Measurements from ENCODE around the gene BCR.
"Not testable (repeated sequence)": the region's sequence is repeated elsewhere in the genome, so short reads cannot be mapped to it uniquely, and the experiment has no call there.

The BCR gene

DNA sequence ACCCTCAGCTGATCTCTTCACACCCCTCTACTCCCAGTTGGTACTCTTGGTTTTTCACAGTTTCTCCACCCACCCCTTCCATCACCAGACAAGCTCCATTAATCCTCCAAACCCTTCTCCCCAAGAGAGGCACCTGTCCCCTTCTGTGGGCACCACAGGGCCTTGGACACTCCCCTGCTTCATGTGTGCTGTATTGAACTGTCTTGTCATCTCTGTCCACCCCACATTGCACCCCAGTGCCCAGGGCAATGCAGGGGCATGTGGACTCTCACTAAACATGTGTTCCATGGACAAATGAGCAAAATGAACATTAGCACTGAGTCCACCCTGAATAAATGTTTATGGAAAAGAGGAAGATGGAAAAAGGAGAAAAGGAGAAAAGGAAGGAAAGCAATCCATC is 181.4 kb downstream of the BCR start:
- no peak for DNase-seq (ENCODE audit: low read depth in 2 of 3, low spot score in 1 of 3)

DNA sequence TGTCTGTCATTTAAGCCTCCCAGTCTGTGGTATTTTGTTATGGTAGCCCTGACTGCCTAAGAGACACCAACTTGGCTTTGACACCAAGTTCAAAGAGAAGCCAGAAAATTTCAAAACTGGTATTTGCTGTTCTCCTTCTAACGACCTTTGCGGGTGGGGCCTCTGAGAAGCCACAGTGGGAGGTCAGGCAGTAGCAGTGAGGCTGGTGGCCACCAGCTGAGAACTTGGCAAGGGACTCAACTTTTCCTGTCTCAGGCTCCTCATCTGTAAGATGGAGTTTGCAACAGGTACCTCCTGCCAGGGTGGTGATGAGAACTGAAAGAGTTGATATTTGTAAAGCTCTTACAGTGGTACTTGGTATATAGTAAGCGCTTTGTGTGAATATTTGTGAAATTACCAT is 183.4 kb downstream of the BCR start:
- DNase-seq (ENCODE audit: low read depth in 2 of 3, low spot score in 1 of 3) = no peak

DNA sequence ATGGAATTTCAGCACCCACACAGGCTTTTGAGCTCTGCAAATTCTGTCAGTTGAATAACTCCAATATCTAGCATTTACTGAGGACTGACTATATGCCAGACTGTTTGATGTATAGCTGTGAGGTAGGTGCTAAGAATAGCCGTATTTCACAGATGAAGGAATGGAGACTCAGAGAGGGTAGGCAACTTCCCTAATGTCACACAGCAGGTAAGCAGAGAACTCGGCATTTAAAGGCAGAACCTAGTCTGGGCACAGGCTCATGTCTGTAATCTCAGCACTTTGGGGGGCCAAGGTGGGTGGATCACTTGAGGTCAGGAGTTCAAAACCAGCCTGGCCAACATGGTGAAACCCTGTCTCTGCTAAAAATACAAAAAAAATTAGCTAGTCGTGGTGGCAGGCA is 184.1 kb downstream of the BCR start:
- DNase-seq (ENCODE audit: low read depth in 2 of 3, low spot score in 1 of 3) = no peak

DNA sequence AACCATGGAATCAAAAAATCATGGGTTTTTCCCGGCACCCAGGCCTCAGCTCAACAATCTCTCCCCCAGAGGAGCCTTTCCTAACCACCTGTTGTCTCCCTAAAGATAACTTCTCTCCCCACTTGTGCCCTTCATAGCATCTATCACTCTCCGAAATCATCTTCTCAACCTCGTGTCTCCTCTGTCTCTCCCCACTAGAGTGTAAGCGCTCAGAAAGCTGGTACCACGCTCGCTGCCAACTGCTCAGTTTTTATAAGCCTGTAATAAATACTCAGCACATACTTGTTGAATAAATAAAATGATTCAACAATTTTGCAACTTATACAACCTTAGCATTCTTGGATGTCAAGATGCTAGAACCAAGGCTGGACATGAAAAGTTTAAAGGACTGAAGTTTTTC is 185.2 kb downstream of the BCR start:
- no peak for DNase-seq (ENCODE audit: low read depth in 2 of 3, low spot score in 1 of 3)

DNA sequence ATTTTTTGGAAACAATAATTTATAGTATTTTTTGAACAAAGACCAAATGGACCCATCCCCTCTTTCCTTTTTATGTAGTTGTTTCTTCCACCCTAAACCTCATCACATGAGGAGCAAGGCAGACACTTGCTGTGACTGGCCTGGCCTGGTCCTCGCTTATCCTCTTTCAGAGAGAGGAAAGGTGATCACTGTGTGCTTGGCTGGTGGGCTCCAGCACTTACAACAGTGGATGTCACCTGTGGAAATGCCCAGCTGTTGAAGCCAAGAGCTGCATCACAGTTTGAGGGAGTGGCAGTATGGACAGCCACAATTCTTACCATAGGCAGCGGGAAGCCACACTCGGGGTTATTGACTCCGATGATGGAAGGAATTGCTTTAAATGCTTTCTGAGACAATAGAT is 185.7 kb downstream of the BCR start:
- no peak for DNase-seq (ENCODE audit: low read depth in 2 of 3, low spot score in 1 of 3)

DNA sequence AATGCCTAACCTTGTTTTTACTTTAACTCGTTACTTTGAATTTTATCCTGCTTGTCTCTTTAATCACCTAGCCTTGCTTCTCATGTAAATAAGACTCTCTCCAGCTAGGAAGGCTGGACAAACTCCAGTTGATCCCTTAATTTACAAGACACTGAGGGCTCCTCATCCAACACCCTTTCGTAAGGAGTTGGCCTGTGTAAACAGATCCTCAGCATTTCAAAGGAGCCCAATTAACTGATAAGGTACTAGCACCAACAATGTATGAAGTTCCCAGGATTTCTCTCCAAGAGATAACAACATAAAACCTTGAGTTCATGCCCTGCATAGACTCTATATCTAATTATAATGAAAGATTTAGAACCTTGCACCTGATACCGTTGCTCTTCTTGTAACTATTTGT is 186.9 kb downstream of the BCR start:
- DNase-seq (ENCODE audit: low read depth in 2 of 3, low spot score in 1 of 3) = not testable (repeated sequence)
